Mesenchymal stem cell (in vitro differentiated cells and primary cell): Measurements from ENCODE around the gene SMAD6.

Experiments used
- DNase-seq: peaks from one replicate; pipeline ENCODE4 v3.0.0-alpha.2; 2013
- H2AFZ ChIP-seq: one replicate; pipeline ENCODE4 v1.6.1; 2013; ENCODE audit warnings: low read depth, mild to moderate bottlenecking, control low read depth, inconsistent platforms, low read length, moderate library complexity
- H2AK5ac ChIP-seq: 2 replicates; pipeline ENCODE4 v1.6.1; 2013; ENCODE audit warnings: low read length, moderate library complexity, mild to moderate bottlenecking, inconsistent platforms; ENCODE audit not compliant: severe bottlenecking
- H2BK120ac ChIP-seq: one replicate; pipeline ENCODE4 v1.6.1; 2013; ENCODE audit warnings: low read depth, mild to moderate bottlenecking, inconsistent platforms, low read length, moderate library complexity
- H2BK12ac ChIP-seq, 2 experiments: one replicate each; pipeline ENCODE4 v1.6.1; 2013; ENCODE audit warnings: inconsistent platforms in 2 of 2, low read length in 2 of 2, mild to moderate bottlenecking in 2 of 2, moderate library complexity in 2 of 2, control low read depth in 1 of 2
- H2BK15ac ChIP-seq: one replicate; pipeline ENCODE4 v1.6.1; 2013; ENCODE audit warnings: mild to moderate bottlenecking, low read depth, inconsistent platforms; ENCODE audit not compliant: poor library complexity, severe bottlenecking
- H2BK5ac ChIP-seq: 2 replicates; pipeline ENCODE4 v1.6.1; 2013; ENCODE audit warnings: low read depth, mild to moderate bottlenecking, low read length, control low read depth, inconsistent platforms; ENCODE audit not compliant: poor library complexity, severe bottlenecking
- H3K14ac ChIP-seq, 2 experiments: one replicate each; pipeline ENCODE4 v1.6.1; 2013; ENCODE audit warnings: inconsistent platforms in 2 of 2, low read length in 2 of 2, control low read depth in 1 of 2, mild to moderate bottlenecking in 1 of 2, moderate library complexity in 1 of 2
- H3K18ac ChIP-seq, 2 experiments: one replicate each; pipeline ENCODE4 v1.6.1; 2013; ENCODE audit warnings: inconsistent platforms in 2 of 2, low read length in 2 of 2, control low read depth in 1 of 2, low read depth in 1 of 2, mild to moderate bottlenecking in 1 of 2
- H3K23ac ChIP-seq, 2 experiments: one replicate each; pipeline ENCODE4 v1.6.1; 2013; ENCODE audit warnings: inconsistent platforms in 2 of 2, low read length in 2 of 2, mild to moderate bottlenecking in 2 of 2, moderate library complexity in 2 of 2, control low read depth in 1 of 2
- H3K27ac ChIP-seq: 2 replicates; pipeline ENCODE4 v1.5.1; 2013; ENCODE audit warnings: mild to moderate bottlenecking, moderate library complexity, low read length, control low read depth, inconsistent platforms; ENCODE audit not compliant: poor library complexity, severe bottlenecking
- H3K27me3 ChIP-seq, 2 experiments: 2 replicates each; pipeline versions ENCODE4 v1.6.1 to v1.7.0; 2013; ENCODE audit warnings: low read length in 2 of 2, mild to moderate bottlenecking in 2 of 2, moderate library complexity in 2 of 2, control low read depth in 1 of 2, inconsistent platforms in 1 of 2; ENCODE audit not compliant: control insufficient read depth in 1 of 2, insufficient read depth in 1 of 2
- H3K36me3 ChIP-seq, 2 experiments: 2 replicates each; pipeline versions ENCODE4 v1.6.1 to v1.7.0; 2013; ENCODE audit warnings: low read length in 2 of 2, control low read depth in 1 of 2, inconsistent platforms in 1 of 2, low read depth in 1 of 2, mild to moderate bottlenecking in 1 of 2; ENCODE audit not compliant: insufficient read depth in 2 of 2, control insufficient read depth in 1 of 2
- H3K4ac ChIP-seq, 2 experiments: one replicate each; pipeline ENCODE4 v1.6.1; 2013; ENCODE audit warnings: inconsistent platforms in 2 of 2, low read length in 2 of 2, mild to moderate bottlenecking in 2 of 2, moderate library complexity in 2 of 2, control low read depth in 1 of 2, low read depth in 1 of 2
- H3K4me1 ChIP-seq: 2 replicates; pipeline ENCODE4 v1.6.1; 2013; ENCODE audit warnings: low read depth, low read length, control low read depth; ENCODE audit not compliant: control insufficient read depth, insufficient read depth
- H3K4me2 ChIP-seq: 2 replicates; pipeline ENCODE4 v1.6.1; 2013; ENCODE audit warnings: low read length, mild to moderate bottlenecking, inconsistent platforms; ENCODE audit not compliant: poor library complexity, severe bottlenecking
- H3K4me3 ChIP-seq, 2 experiments: 2 replicates each; pipeline versions ENCODE4 v1.5.1 to v1.7.0; 2013; ENCODE audit warnings: low read length in 2 of 2, mild to moderate bottlenecking in 2 of 2, control low read depth in 1 of 2, low read depth in 1 of 2; ENCODE audit not compliant: insufficient read depth in 1 of 2
- H3K79me1 ChIP-seq: replicated peaks from 2 replicates; pipeline ENCODE4 v1.6.1; 2013; ENCODE audit warnings: mild to moderate bottlenecking, control low read depth, low read length, inconsistent platforms; ENCODE audit not compliant: poor library complexity, severe bottlenecking
- H3K9ac ChIP-seq: 2 replicates; pipeline ENCODE4 v1.7.0; 2013; ENCODE audit warnings: mild to moderate bottlenecking, low read length, moderate library complexity
- H3K9me3 ChIP-seq: 2 replicates; pipeline ENCODE4 v1.7.0; 2013; ENCODE audit warnings: mild to moderate bottlenecking, low read length; ENCODE audit not compliant: control insufficient read depth
- H4K8ac ChIP-seq: one replicate; pipeline ENCODE4 v1.6.1; 2013; ENCODE audit warnings: inconsistent platforms, mild to moderate bottlenecking, low read length, moderate library complexity
- H4K91ac ChIP-seq: one replicate; pipeline ENCODE4 v1.6.1; 2013; ENCODE audit warnings: mild to moderate bottlenecking, low read length, inconsistent platforms
- WGBS: methylation state at CpG from one replicate; pipeline ENCODE4 v1.1.7; 2013; ENCODE audit warnings: mixed read lengths; 5-methylcytosine and 5-hydroxymethylcytosine counted together

SMAD6 gene

DNA sequence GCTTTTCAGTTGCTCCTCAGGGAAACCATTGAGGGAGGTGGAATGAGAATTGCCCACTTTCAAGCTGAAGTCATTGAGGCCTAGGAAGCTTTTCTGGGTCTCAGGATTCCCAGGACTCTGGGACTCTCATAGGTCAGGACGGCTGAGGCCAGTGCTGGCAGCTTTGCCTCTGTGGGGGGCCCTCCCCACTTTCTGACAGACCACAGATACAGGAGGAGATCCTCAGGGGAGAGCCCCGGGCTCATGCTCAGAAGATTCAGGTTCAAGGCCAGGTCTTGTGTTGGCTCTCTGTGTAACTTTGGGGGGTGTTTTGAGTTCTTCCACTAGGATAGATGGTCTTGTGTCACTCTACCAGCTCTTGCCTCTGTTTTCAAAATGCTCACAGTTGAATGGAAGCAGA, 50.0 kb downstream of the SMAD6 start:
- WGBS, result 76% methylated on average over 1 of the region's 2 CpGs
- Histone ChIP-seq H3K27ac (no peak overlapping the region), H2BK12ac (no peak overlapping the region)

DNA sequence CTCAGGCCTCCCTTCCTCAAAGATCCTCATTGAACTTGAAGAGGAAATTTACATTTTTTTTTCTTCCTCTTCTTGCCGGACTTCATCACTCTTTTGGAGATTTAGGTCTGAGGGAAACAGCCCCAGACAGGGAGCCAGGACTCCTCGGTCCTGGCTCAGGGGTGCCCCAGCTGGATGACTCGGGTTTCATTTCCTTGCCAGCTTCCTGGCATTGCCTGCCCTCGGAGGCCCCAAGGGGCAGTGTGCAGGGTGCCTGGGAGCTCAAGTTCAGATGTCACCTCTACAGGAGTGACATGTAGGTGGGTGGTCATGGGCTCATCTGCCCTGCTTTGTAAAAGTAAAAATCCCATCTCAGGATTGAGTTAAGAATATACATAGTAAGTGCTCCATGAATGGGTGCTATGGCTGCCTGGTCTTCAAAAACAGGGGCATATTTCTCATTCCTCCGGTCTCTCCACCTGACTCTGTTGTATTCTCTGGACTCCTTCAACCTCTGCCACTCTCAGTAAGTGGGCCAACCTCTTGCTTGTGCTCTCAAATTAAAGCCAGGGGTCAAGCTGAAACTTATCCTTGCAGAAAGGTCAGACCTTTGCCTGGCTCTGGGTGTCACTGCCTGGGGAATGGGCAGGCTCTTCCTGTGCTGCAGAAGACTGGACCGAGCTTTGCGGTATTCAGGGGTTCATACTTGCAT, 51.8 kb downstream of the SMAD6 start:
- Histone ChIP-seq H3K36me3 (peaks cover 12 to 42% of the 10 kb centered on the region in 2 experiments), H2AFZ (no peak overlapping the region), H3K14ac (no peak overlapping the region), H3K9me3 (peaks cover 11% of the 10 kb centered on the region), H3K23ac (no peak overlapping the region), H3K4me3 (no peak overlapping the region), H3K79me1 (peaks cover 25% of the 10 kb centered on the region), H2BK15ac (peak overlapping the region; percentile 26), H3K27me3 (no peaks in the 10 kb centered on the region), H3K9ac (no peak overlapping the region), H3K18ac (no peak overlapping the region), H3K4me1 (peaks cover 30% of the 10 kb centered on the region), H3K27ac (no peak overlapping the region), H2AK5ac (no peak overlapping the region), H4K8ac (no peak overlapping the region), H2BK5ac (no peak overlapping the region), H3K4me2 (no peak overlapping the region), H2BK120ac (no peak overlapping the region), H3K4ac (no peak overlapping the region), H4K91ac (no peak overlapping the region), H2BK12ac (no peak overlapping the region)
- 92% methylated on average over 7 of the region's 7 CpGs for WGBS
- no peak for DNase-seq

More for the DNA sequence above, 50.0 kb downstream of the SMAD6 start:
- Histone ChIP-seq H2AFZ (no peak overlapping the region), H3K79me1 (peaks cover 21% of the 10 kb centered on the region), H3K36me3 (peaks cover 5 to 43% of the 10 kb centered on the region in 2 experiments), H3K9ac (no peak overlapping the region), H4K8ac (no peak overlapping the region), H3K23ac (no peak overlapping the region), H4K91ac (no peak overlapping the region), H3K4me3 (no peak overlapping the region), H3K27me3 (no peaks in the 10 kb centered on the region), H3K18ac (no peak overlapping the region), H2BK15ac (no peak overlapping the region), H2BK120ac (no peak overlapping the region), H3K4me2 (no peak overlapping the region), H3K4me1 (peaks cover 34% of the 10 kb centered on the region), H2AK5ac (no peak overlapping the region), H2BK5ac (no peak overlapping the region), H3K4ac (no peak overlapping the region), H3K14ac (no peak overlapping the region), H3K9me3 (peaks cover 11% of the 10 kb centered on the region)
- DNase-seq, result no peak

DNA sequence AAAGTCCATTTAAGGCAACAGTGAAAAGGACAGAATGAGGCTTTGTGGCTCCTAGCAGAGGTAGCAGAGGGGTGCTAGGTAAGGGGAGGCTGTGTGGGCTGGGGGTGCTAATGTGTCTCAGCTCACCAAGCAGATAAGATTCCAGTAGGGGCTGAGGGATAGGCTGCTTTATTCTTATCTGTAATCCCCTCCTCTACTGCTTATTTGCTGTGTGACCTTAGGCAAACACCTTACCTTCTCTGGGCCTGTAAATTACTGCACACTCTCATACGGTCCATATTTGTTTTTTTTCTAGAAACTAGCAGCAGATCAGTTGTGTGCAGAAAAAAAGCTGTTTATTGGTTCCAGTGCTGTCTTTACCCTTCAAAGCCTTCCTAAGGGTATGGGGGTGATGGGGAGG, 52.8 kb downstream of the SMAD6 start:
- Histone ChIP-seq H3K9me3 (peaks cover 11% of the 10 kb centered on the region), H2BK120ac (no peak overlapping the region), H3K36me3 (peaks cover 12 to 40% of the 10 kb centered on the region in 2 experiments), H2AK5ac (no peak overlapping the region), H2AFZ (no peak overlapping the region), H2BK15ac (peak overlapping the region; percentile 60), H3K27ac (no peak overlapping the region), H4K91ac (no peak overlapping the region), H3K4me3 (no peak overlapping the region), H2BK12ac (no peak overlapping the region), H3K18ac (no peak overlapping the region), H3K14ac (no peak overlapping the region), H3K27me3 (no peaks in the 10 kb centered on the region), H3K4ac (no peak overlapping the region), H3K4me1 (peaks cover 27% of the 10 kb centered on the region), H3K23ac (no peak overlapping the region), H3K79me1 (peaks cover 25% of the 10 kb centered on the region), H2BK5ac (no peak overlapping the region), H3K4me2 (no peak overlapping the region), H4K8ac (no peak overlapping the region), H3K9ac (no peak overlapping the region)
- WGBS, result 100% methylated on average over 1 of the region's 1 CpG
- DNase-seq, result no peak

DNA sequence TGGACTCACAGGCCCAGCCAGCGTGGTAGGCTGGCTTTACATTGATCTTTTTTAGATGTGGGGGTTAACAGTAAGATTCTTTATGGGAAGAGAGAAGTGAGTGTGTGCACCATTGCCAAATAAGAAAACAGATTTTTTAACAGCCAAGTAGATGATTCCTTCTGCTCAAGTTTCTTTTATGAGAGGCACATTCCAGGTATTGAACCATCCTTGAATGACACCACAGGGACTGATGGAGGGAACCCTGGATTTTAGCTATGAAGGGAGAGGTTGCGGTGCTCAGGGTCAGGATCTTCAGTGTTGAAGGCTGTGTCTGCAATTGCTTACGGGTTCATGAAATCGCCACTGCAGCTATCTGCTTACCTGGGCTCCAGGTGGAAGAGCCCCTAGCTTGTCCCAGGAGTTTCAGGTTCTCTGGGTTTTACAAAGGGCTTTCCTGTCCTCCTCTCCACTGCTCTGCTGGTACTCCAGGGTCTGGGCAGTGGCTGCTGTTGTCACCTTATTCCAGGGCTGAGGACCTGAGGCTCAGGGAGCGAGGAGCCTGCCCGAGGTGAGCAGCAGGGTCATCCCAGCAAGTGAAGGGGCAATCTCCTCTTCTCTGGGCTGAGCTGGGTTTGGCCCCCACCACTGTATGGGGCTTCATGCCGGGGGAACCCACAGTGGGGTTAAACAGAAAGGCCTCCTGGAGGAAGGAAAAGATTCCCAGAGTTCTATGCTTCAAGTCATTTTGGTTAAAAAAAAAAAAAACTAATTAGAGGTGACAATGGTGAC, 53.4 kb downstream of the SMAD6 start:
- H3K4me1 ChIP-seq, result peaks cover 25% of the 10 kb centered on the region
- no peak overlapping the region for H2BK12ac ChIP-seq
- H3K27ac ChIP-seq, result no peak overlapping the region
- H3K79me1 ChIP-seq, result peaks cover 23% of the 10 kb centered on the region
- no peak overlapping the region for H2BK120ac ChIP-seq
- H4K91ac ChIP-seq, result no peak overlapping the region
- H3K23ac ChIP-seq, result no peak overlapping the region
- no peak overlapping the region for H2BK15ac ChIP-seq
- no peak overlapping the region for H3K4ac ChIP-seq
- peaks cover 11% of the 10 kb centered on the region for H3K9me3 ChIP-seq
- H3K9ac ChIP-seq, result peak overlapping the region; percentile 69
- H3K4me2 ChIP-seq, result no peak overlapping the region
- no peak overlapping the region for H3K4me3 ChIP-seq
- WGBS, result 86% methylated on average over 7 of the region's 7 CpGs
- no peak overlapping the region for H2AK5ac ChIP-seq
- no peak overlapping the region for H4K8ac ChIP-seq
- no peak overlapping the region for H3K14ac ChIP-seq
- H2BK5ac ChIP-seq, result no peak overlapping the region
- H3K36me3 ChIP-seq, result peaks cover 12 to 40% of the 10 kb centered on the region in 2 experiments
- H3K27me3 ChIP-seq, result no peaks in the 10 kb centered on the region
- no peak for DNase-seq
- no peak overlapping the region for H2AFZ ChIP-seq
- no peak overlapping the region for H3K18ac ChIP-seq
